Astrocyte of the spinal cord (primary cell): ENCODE data around the gene NHERF1.

ENCODE experiments used
- DNase-seq: peaks from one replicate; pipeline ENCODE4 v3.0.0; 2011; ENCODE audit warnings: low read depth, low spot score
- H3K4me3 ChIP-seq: 2 replicates; pipeline ENCODE4 v1.5.1; 2011; ENCODE audit warnings: low read depth, mild to moderate bottlenecking, low read length, moderate library complexity
- in situ Hi-C: cut with HindIII; loops from 2 replicates; pipeline ENCODE4 v1.10.0; 2017; ENCODE audit warnings: low sequenced_read_pairs
- TF ChIP-seq, protein P1 (sequence below): IDR thresholded peaks from 2 replicates; pipeline ENCODE4 v1.5.1; 2012; ENCODE audit warnings: low read depth, mild to moderate bottlenecking, low read length, inconsistent platforms

NHERF1 gene

DNA sequence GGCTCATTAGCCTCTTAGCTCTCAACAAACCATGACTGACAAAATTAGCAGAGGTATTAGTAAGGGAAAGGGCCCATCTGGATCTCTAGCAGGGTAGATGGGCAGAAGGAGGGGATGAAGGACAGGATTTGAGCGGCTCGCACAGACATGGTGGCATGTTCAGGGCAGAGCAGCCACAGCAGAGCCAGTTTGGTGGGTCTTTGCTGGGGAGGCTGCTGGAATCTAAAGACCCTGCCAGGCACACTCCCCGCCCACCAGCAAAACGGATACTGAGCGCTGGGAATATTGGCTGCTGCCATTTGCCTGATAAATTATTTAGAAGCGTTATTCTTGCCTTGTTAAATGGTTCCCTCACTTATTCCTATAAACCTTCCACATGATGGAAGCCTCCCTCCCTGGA lies 48.4 kb downstream of the NHERF1 start:
- TF ChIP-seq, protein P1, sequence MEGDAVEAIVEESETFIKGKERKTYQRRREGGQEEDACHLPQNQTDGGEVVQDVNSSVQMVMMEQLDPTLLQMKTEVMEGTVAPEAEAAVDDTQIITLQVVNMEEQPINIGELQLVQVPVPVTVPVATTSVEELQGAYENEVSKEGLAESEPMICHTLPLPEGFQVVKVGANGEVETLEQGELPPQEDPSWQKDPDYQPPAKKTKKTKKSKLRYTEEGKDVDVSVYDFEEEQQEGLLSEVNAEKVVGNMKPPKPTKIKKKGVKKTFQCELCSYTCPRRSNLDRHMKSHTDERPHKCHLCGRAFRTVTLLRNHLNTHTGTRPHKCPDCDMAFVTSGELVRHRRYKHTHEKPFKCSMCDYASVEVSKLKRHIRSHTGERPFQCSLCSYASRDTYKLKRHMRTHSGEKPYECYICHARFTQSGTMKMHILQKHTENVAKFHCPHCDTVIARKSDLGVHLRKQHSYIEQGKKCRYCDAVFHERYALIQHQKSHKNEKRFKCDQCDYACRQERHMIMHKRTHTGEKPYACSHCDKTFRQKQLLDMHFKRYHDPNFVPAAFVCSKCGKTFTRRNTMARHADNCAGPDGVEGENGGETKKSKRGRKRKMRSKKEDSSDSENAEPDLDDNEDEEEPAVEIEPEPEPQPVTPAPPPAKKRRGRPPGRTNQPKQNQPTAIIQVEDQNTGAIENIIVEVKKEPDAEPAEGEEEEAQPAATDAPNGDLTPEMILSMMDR: no peak

DNA sequence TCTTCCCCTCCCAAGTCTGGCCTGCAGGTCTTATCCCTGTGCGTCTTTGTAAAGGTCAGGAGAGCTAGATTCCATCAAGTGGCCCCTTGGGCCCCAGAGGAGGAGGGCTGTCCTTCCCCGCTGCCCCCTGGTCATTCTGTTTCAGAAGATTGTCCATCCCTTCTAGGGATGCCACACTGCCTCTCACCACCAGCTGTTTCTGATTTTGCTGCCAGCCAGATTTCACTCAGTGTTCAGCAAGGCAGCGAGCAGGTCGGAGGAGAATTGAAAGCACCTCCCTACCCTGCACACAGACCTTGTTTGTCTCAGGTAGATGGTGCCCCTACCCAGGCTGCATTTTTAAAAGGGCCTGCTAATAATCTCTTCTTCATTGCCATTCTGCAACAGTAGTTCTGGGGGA lies 49.4 kb downstream of the NHERF1 start:
- in situ Hi-C loops: no loop called here
- DNase-seq: no peak
- TF ChIP-seq, protein P1: no peak
- H3K4me3 ChIP-seq: no peak overlapping the region

More for the DNA sequence above, 48.4 kb downstream of the NHERF1 start:
- no peak for DNase-seq
- H3K4me3 ChIP-seq: no peak overlapping the region
- in situ Hi-C loops: no loop called here

DNA sequence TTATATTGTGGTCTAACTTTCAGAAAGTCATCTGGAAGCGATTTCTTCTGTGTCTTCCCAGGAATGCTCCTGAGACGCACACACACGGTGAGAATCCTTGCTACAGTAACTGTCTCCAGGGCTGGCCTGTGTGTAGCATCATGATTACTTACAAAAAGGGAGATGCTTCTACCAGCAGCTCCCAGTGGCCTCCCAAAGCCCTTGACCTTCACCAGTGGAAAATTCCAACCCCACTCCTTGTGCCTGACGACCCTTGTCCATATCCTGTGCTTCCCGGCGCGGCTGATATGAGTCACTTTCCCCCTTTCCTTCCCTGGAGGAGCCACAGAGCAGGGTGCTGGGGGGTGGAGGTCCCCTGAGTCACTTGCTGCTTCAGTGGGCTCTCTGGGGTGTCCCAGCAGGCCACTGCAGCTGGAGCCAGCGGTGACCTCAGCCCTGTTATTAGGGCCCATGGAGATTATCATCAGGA lies 49.8 kb downstream of the NHERF1 start:
- in situ Hi-C loops: no loop called here
- peak; percentile 14 for DNase-seq
- H3K4me3 ChIP-seq: no peak overlapping the region
- TF ChIP-seq, protein P1: no peak

DNA sequence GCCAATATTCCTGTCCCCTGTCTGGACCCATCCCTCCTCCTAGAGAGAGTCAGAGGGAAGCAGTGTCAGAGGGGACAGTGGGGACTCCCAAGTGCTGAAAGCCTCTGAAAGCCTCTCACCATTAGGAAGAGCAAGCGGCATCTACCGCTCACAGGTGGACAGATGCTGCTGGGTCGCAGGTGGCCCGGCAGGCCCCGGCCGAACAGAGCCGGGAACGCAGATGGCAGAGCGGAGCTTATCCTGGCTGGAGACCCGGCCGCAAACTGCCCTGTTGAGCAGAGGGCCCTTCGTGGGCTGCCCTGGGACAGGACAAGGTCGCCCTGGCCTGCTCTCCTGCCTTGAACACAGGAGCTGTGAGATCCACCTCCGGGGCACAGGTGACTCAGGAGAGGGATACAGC lies 50.7 kb downstream of the NHERF1 start:
- TF ChIP-seq, protein P1: no peak
- no peak for DNase-seq
- H3K4me3 ChIP-seq: no peak overlapping the region
- in situ Hi-C loops: no loop called here

DNA sequence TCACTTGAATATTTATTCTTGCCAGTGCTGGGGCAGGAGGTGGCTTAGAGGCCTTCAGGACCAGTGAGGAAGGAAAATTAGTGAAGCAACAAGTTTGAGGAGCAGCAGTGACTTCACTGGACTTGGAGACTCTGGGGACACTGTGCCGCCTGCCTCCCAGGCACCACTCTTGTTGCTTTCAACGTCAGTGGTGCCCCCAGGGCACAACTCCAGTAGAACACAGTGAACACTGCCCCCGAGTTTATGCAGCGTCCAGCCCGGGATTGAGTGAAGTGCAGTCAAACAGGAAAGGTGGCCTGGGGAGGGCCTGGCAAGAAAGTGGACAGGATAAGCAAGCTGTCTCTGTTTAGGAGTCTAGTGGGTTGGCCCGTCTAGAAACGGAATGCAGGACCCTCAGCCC lies 52.1 kb downstream of the NHERF1 start:
- no peak overlapping the region for H3K4me3 ChIP-seq
- in situ Hi-C loops: no loop called here
- DNase-seq: no peak
- TF ChIP-seq, protein P1: no peak

DNA sequence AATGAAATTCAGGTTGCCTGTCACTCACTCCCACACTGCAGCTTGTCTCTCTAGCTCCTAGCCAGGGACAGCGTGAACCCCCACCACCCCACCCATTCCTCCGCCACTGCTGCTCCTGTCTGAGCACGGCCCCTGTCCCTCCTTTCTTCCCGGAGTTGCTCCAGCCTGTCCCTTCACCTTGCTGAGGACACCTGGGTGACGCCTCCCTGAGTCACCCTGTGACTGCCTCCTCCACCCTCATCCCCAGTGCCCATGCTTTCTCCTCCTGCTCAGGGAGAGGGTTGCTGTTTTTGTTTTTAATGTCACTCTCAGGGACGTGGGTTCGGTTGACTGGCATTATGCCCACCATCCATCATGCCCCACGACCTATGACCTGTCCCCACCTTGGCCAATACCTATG lies 53.5 kb downstream of the NHERF1 start:
- TF ChIP-seq, protein P1: no peak
- H3K4me3 ChIP-seq: no peak overlapping the region
- DNase-seq: no peak
- in situ Hi-C loops: no loop called here
